GM12801 (cell line): ENCODE measurements around the gene TCF7L1.

Source experiments
- CTCF ChIP-seq: IDR thresholded peaks from one replicate; pipeline ENCODE4 v1.5.1; 2011; ENCODE audit warnings: control low read depth; ENCODE audit not compliant: insufficient read length; ENCODE audit errors: extremely low read depth

The TCF7L1 gene

DNA sequence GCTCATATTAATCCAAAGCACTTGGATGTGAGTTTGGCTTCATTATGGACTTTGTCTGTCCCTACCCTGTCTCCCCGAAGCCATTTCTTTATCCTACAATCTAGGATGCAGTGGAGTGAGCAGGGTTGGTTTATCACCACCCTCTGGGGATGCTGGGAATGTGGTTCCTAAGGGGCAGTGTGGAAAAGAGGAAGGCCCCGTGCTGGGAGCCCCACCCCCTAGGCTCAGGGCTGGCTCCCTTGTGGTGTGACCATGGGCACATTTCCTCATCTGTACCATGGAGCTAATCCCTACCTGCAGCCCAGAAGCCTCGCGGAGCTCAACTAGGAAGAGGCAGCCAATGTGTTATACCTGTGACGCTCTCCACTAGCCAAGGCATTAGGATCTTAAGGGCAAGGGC, 102.1 kb downstream of the TCF7L1 start:
- no peak for TF ChIP-seq CTCF

GRCh38 chr2:85236084-85236483, 102.9 kb downstream of the TCF7L1 start:
- no peak for TF ChIP-seq CTCF

GRCh38 chr2:85237849-85238565, 104.8 kb downstream of the TCF7L1 start:
- TF ChIP-seq CTCF, result no peak

- no peak for TF ChIP-seq CTCF
These were observed 105.4 kb downstream of the TCF7L1 start for GRCh38 chr2:85238607-85239006.

DNA sequence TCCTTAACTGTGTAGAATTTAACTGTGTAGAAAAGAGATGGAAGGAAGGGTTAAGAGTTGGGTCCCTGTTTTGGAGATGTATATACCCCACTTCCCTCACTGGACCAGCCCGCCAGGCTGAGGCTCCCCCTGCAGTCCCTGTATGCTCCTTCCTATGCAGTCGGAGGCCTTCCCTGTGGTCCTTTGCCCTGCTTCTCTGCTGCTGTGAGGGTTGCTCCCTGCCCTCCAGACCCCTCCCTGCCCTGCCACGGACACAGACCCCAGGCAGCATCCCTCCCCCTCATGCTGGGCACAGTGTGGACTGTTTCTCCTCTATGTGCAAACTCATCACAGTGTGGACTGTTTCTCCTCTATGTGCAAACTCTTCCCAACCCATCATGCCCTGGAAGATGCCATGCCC, 105.9 kb downstream of the TCF7L1 start:
- no peak for TF ChIP-seq CTCF

GRCh38 chr2:85240055-85240454, 106.9 kb downstream of the TCF7L1 start:
- no peak for TF ChIP-seq CTCF

- no peak for TF ChIP-seq CTCF
These were observed 109.1 kb downstream of the TCF7L1 start for GRCh38 chr2:85242321-85242720.
